HAP-1 (cell line): ENCODE results near the gene PRELID1.
"Not testable (repeated sequence)": the region's sequence is repeated elsewhere in the genome, so short reads cannot be mapped to it uniquely, and the experiment has no call there.

Experiments used
- DNase-seq, 2 experiments: peaks; one replicate each; pipeline ENCODE4 v3.0.0-alpha.2; 2016 to 2020; ENCODE audit warnings: low spot score in 2 of 2
- H3K27me3 ChIP-seq: fragments of 250-450 bp; sonication (Bioruptor Pico); 2 replicates; pipeline ENCODE4 v1.5.1; 2020; ENCODE audit warnings: low read depth, mild to moderate bottlenecking, moderate library complexity
- H3K36me3 ChIP-seq: fragments of 250-450 bp; sonication (Bioruptor Pico); replicated peaks from 2 replicates; pipeline ENCODE4 v1.5.1; 2020; ENCODE audit warnings: mild to moderate bottlenecking
- H3K4me1 ChIP-seq: fragments of 250-450 bp; sonication (Bioruptor Pico); 2 replicates; pipeline ENCODE4 v1.5.1; 2020; ENCODE audit warnings: mild to moderate bottlenecking
- H3K4me3 ChIP-seq: fragments of 250-450 bp; sonication (Bioruptor Pico); 2 replicates; pipeline ENCODE4 v1.5.1; 2020; ENCODE audit warnings: mild to moderate bottlenecking, moderate library complexity
- H3K9me3 ChIP-seq: fragments of 250-450 bp; sonication (Bioruptor Pico); 2 replicates; pipeline ENCODE4 v1.5.1; 2020; ENCODE audit warnings: mild to moderate bottlenecking, moderate library complexity
- in situ Hi-C: fragments of 300-500 bp; cut with MboI; formaldehyde crosslinking; loops from 3 replicates; pipeline ENCODE4 v1.14.3; 2020; ENCODE audit warnings: low sequenced_read_pairs, inconsistent platforms, mixed read lengths

The PRELID1 gene, protein sequence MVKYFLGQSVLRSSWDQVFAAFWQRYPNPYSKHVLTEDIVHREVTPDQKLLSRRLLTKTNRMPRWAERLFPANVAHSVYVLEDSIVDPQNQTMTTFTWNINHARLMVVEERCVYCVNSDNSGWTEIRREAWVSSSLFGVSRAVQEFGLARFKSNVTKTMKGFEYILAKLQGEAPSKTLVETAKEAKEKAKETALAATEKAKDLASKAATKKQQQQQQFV

DNA sequence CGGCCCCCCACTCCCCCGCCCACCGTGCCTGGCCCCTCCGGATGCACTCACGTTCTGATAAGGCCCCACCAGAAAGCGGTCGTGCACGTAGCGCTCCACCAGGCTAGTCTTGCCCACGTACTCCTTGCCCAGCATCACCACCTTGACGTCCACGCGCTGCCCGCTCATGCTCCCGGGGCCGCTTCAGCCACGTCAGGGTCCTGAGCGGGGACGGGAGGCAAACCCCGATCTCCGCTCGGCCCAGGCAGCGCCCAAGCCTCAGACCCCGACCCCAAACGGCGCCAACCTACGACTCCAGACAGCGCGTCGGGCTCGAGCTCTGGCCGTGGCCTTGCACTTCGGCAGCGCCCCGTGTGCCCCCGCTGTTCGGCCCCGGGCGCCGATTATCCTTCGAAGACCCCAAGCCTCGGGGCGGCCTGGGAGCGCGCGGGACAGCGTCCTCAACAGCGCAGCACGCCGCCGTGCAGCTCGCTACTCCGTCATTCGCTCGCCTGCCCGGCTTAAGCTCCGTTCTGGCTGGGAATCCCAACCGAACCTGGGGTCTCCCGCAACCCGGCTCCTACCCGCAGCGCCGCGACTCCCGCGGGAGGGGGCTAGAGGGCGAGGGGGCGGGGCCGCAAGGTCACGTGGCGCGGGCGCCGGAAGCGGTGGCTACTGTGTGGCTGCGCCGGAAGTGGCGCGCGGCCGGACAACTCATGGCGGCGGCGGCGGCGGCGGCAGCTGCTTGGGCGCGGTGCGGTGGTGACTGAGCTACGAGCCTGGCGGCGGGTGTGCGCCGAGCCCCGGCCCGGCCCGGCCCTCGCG lies at the start of gene PRELID1, which contains the start of gene RAB24:
TSS of gene PRELID1 (plus strand) at position 679 of the 804 bp plus-strand sequence. CDS start 187 bp downstream, outside the sequence.
TSS of gene RAB24 (minus strand) at position 599 of the 804 bp plus-strand sequence. CDS start at position 168, 431 bp downstream.
- H3K4me1 ChIP-seq = peaks cover 9% of the 10 kb centered on the region
- no peaks in the 10 kb centered on the region for H3K27me3 ChIP-seq
- in situ Hi-C loops = no loop called here
- H3K36me3 ChIP-seq = peaks cover 65% of the 10 kb centered on the region
- DNase-seq = peak; percentile 76 to 93
- H3K9me3 ChIP-seq = no peaks in the 10 kb centered on the region
- H3K4me3 ChIP-seq = peak within 1 kb of the TSS; percentile 97

DNA sequence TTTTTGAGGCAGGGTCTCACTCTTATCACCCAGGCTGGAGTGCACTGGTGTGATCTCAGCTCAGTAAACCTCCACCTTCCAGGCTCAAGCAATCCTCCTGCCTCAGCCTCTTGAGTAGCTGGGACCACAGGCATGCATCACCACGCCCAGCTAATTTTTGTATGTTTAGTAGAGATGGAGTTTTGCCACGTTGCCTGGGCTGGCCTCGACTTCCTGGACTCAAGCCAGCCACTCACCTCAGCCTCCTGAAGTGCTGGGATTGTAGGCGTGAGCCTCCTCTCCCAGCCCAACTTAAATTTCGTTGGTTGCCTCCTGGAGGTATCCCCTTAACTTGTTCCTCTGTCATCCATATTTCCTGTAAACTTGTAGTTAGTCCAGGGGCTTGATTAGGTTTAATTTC lies 47.3 kb upstream of the PRELID1 start:
- no peak overlapping the region for H3K4me3 ChIP-seq
- in situ Hi-C loops = no loop called here
- H3K27me3 ChIP-seq = no peaks in the 10 kb centered on the region
- H3K36me3 ChIP-seq = peaks cover 62% of the 10 kb centered on the region
- H3K4me1 ChIP-seq = peaks cover 8% of the 10 kb centered on the region
- no peaks in the 10 kb centered on the region for H3K9me3 ChIP-seq
- DNase-seq = peak in 1 of 2 experiments; percentile 40

DNA sequence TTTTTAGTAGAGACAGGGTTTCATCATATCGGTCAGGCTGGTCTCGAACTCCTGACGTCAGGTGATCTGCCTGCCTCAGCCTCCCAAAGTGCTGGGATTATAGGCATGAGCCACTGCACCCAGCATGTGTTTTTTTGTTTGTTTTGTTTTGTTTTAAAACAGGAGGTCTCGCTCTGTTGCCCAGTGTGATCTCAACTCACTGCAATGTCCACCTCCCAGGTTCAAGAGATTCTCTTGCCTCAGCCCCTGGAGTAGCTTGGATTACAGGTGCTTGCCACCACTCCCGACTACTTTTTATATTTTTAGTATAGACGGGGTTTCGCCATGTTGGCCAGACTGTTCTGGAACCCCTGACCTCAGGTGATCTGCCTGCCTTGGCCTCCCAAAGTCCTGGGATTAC lies 44.9 kb upstream of the PRELID1 start:
- H3K4me3 ChIP-seq, H3K27me3 ChIP-seq, H3K9me3 ChIP-seq, DNase-seq, in situ Hi-C loops, H3K4me1 ChIP-seq: not testable (repeated sequence)
- peaks cover 62% of the 10 kb centered on the region for H3K36me3 ChIP-seq

DNA sequence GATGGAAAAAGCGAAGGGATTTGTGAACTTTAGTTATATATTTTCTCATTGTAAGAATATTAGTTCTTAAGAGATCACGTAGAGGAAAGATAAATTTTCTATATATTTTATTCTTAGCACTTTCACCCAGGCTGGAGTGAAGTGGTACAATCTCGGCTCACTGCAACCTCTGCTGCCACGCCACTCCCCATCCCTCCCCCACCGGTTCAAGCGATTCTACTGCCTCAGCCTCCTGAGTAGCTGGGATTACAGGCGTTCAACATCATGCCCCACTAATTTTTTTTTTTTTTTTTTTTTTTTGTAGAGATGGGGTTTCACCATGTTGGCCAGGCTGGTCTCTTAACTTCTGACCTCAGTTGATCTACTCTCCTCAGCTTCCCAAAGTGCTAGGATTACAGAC lies 42.6 kb upstream of the PRELID1 start:
- peaks cover 54% of the 10 kb centered on the region for H3K36me3 ChIP-seq
- in situ Hi-C loops = no loop called here

DNA sequence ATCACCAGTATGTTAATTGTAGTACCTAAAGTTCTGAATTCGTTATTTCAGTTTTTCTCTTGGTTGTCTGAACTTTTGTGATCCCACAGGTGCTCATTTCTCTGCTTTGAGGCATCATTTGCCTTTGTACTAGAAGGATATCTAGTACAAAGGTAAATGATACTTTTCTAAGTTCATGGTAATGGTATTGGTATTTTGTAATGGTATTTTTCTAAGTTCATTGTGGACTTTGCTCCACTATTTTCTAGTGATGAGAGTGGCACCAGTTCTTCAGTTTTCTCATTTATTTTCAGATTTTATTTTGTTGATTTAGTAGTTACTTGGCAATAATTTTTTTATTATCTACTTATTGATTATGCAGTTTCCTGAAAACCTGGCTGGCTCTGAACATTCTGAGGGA lies 42.1 kb upstream of the PRELID1 start:
- Histone ChIP-seq H3K4me3 (no peak overlapping the region), H3K27me3 (no peaks in the 10 kb centered on the region), H3K4me1 (no peaks in the 10 kb centered on the region), H3K36me3 (peaks cover 52% of the 10 kb centered on the region), H3K9me3 (no peaks in the 10 kb centered on the region)
- in situ Hi-C loops = no loop called here
- DNase-seq = no peak

More for the DNA sequence above, 42.6 kb upstream of the PRELID1 start:
- H3K4me3 ChIP-seq = no peak overlapping the region
- DNase-seq = no peak
- peaks cover under 1% of the 10 kb centered on the region for H3K4me1 ChIP-seq
- H3K27me3 ChIP-seq = no peaks in the 10 kb centered on the region
- H3K9me3 ChIP-seq = no peaks in the 10 kb centered on the region

DNA sequence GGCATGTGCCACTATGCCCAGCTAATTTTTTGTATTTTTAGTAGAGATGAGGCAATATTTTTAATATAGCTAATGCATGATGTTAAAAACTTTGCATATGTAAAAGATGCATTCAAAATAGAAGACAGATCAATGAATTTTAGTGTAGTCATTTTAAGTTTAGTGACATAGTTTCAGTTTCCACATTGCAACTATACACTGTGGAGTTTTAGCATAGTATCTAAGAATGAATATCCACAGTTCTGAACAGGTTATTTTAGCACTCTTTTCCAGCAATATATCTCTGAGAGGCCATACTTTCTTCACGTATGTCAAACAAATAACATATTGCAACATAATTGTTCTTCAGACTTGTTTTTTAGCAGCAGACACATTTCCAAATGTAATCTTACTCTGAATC lies 39.4 kb upstream of the PRELID1 start:
- Histone ChIP-seq H3K27me3 (no peaks in the 10 kb centered on the region), H3K4me1 (no peaks in the 10 kb centered on the region), H3K36me3 (peaks cover 46% of the 10 kb centered on the region), H3K4me3 (no peak overlapping the region), H3K9me3 (no peaks in the 10 kb centered on the region)
- no peak for DNase-seq
- in situ Hi-C loops = no loop called here

DNA sequence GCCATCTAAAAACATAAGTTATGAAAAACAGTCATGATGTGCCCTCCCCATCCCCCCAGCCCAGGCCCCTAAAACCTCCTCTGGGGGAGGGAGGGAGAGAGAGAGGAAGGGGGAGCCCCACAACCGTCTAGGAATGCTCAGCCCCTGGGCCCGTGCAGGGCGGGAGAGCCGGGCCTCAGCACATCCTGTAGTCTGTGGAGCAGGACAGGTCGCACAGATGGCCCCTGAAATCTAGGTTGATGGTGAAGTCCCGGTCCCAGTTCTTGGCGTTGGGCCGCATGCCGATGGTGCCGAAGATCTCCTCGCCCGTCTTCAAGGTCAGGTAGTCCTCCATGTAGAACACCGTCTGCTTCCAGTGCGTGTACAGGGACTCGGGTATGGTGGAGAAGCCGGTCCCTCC lies 38.2 kb upstream of the PRELID1 start:
- Histone ChIP-seq H3K4me1 (no peaks in the 10 kb centered on the region), H3K4me3 (no peak overlapping the region), H3K27me3 (no peaks in the 10 kb centered on the region), H3K36me3 (peaks cover 46% of the 10 kb centered on the region), H3K9me3 (no peaks in the 10 kb centered on the region)
- no peak for DNase-seq
- in situ Hi-C loops = no loop called here

DNA sequence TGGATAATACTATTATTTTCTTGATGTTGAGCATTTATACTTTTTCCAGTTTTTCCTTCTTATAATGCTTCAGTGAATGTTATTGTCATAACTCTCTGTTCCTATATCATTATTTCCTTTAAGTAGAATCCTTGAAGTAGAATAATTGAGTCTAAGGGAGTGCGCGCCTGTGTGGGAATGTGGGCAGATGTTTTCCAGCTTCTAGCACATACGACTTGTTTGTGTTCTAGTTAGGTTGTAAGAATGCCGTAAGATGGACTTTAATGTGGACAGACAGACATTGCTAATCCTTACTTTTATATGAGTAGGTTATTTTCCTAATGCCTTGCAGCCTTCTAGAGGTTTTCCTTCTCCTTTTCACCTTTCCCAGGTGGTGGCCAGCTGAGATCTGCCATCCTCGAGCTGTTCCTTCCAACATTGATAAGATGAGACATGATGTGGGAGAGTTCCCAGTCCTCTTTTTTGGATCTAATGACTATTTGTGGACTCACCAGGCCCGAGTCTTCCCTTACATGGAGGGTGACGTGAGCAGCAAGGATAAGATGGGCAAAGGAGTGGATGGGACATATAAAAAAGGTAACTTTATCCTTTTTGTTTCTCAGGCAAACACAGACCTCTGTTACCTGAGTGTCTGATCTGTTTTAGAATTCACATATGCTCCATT lies 34.2 kb upstream of the PRELID1 start:
- Histone ChIP-seq H3K4me3 (no peak overlapping the region), H3K4me1 (no peaks in the 10 kb centered on the region), H3K9me3 (no peaks in the 10 kb centered on the region), H3K27me3 (no peaks in the 10 kb centered on the region), H3K36me3 (peaks cover 56% of the 10 kb centered on the region)
- DNase-seq = no peak
- in situ Hi-C loops = no loop called here

DNA sequence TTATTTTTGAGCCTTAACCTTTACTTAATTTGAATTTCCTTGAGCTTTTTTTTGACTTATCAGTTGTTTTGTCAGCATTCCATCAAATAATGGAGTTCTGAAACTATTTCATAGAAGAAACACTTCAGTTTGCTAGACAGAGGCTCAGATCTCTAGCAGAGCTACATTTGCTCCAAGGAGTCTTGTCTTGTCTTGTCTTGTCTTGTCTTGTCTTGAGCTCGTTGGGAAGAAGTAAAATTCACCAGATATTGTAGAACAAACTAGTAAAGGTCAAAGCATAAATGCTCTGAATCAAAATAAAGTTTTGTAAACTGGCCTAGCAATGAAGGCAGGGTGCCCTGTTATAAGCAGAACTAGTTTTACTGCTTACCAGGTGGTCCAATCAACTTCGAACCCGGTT lies 33.6 kb upstream of the PRELID1 start:
- DNase-seq = no peak
- Histone ChIP-seq H3K4me3 (no peak overlapping the region), H3K9me3 (no peaks in the 10 kb centered on the region), H3K36me3 (peaks cover 57% of the 10 kb centered on the region), H3K4me1 (no peaks in the 10 kb centered on the region), H3K27me3 (no peaks in the 10 kb centered on the region)
- in situ Hi-C loops = no loop called here

DNA sequence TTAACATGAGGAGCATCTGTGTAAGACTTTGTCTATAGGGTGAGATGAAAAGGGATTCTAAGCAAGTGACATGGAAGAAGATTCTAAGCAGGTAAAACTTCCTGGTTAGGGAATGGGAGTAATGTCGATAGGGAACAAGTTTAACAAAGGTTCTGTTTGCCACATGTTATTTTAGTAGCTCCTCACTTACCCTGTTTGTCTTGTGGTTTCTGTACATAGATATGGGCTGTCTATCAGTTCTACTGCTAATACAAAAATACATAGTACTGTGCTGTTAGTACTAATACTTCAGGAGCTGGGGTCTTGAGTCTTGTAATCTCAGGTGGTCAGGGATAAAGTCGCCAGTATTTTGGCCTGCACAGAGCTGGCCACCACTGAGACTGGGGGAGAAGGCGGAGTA lies 32.9 kb upstream of the PRELID1 start:
- Histone ChIP-seq H3K4me3 (no peak overlapping the region), H3K27me3 (no peaks in the 10 kb centered on the region), H3K4me1 (no peaks in the 10 kb centered on the region), H3K9me3 (no peaks in the 10 kb centered on the region), H3K36me3 (peaks cover 59% of the 10 kb centered on the region)
- in situ Hi-C loops = no loop called here
- no peak for DNase-seq

DNA sequence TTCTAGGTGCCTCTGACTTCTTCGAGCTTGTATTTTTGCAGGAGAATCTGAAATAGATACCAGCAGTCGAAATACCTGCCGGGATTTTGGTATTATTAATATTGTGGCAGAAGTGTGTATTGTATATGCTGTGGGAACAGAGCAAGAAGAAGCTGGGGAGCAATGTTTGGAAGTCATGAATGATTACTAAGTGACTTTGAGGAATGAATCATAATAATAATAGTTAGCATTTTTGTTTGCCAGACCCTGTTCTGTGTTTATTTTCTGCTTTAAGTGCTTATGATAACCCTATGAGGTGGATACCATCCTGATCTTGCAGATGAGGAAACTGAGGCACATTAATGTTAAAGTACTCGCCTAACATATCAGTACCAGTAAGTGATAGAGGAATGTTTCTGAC lies 32.5 kb upstream of the PRELID1 start:
- Histone ChIP-seq H3K27me3 (no peaks in the 10 kb centered on the region), H3K9me3 (no peaks in the 10 kb centered on the region), H3K4me1 (no peaks in the 10 kb centered on the region), H3K36me3 (peaks cover 62% of the 10 kb centered on the region), H3K4me3 (no peak overlapping the region)
- no peak for DNase-seq
- in situ Hi-C loops = no loop called here

DNA sequence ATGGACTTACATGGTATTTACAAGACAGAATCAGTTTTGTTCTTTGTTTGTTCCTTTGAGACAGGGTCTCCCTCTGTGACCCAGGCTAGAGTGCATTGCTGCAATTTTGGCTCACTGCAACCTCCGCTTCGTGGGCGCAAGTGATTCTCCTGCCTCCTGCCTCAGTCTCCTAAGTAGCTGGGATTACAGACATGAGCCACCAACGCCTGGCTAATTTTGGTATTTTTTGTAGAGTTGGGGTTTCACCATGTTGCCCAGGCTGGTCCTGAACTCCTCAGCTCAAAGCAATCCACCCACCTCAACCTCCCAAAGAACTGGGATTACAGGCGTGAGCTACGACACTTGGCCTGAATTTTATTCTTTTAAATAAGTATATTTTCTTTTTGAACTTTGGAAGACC lies 27.7 kb upstream of the PRELID1 start:
- peaks cover 5% of the 10 kb centered on the region for H3K4me1 ChIP-seq
- no peak for DNase-seq
- peaks cover 55% of the 10 kb centered on the region for H3K36me3 ChIP-seq
- no peaks in the 10 kb centered on the region for H3K27me3 ChIP-seq
- H3K4me3 ChIP-seq = no peak overlapping the region
- no peaks in the 10 kb centered on the region for H3K9me3 ChIP-seq
- in situ Hi-C loops = no loop called here

DNA sequence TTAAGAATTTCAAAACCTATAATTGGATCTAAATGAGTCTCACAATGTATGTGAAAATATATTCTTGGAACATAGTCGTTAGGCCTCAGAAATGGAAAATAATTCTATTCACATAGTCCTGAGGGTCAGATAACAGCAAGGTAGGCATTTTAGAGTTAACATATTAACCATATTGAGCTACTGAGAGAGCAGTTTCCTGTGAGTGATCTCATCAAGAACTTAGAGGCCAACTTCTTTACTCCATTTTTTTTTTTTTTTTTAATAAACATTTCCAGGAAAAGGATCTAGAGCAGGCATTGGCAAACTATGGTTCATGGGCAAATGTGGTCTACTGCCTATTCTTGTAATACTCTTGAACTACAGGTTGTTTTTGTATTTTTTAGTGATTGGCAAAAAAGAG lies 26.7 kb upstream of the PRELID1 start:
- no peak for DNase-seq
- in situ Hi-C loops = no loop called here
- H3K36me3 ChIP-seq = peaks cover 53% of the 10 kb centered on the region

DNA sequence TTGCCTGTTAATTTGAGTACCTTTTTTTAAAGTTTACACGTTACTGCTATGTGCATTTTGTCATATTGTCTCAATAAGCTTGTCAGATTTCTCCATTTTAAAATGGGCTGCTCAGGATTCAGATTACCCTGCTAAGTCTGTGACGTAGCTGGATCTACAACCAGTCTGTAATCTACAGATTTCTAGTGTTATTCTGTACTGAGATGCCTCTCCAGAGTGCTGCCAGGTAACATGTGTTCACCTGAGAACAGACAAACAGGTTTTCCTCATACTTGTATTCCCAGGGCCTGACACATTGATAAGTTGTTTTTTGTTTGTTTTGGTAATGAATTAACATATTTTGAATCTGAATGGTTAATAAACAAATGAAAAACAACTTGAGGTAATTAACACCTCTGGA lies 15.4 kb upstream of the PRELID1 start:
- Histone ChIP-seq H3K9me3 (no peaks in the 10 kb centered on the region), H3K4me3 (no peak overlapping the region), H3K27me3 (no peaks in the 10 kb centered on the region), H3K36me3 (peaks cover 77% of the 10 kb centered on the region), H3K4me1 (no peaks in the 10 kb centered on the region)
- DNase-seq = no peak
- in situ Hi-C loops = no loop called here

More for the DNA sequence above, 26.7 kb upstream of the PRELID1 start:
- Histone ChIP-seq H3K27me3 (no peaks in the 10 kb centered on the region), H3K9me3 (no peaks in the 10 kb centered on the region), H3K4me3 (no peak overlapping the region), H3K4me1 (peaks cover 5% of the 10 kb centered on the region)
